CD14-positive monocyte (primary cell): ENCODE data around the gene HEY2. TPM values are rescaled to one million over a fixed set of nuclear protein-coding genes. Genes with fewer than 3 reads are reported as not detected.
A peak's percentile ranks its signal among the peaks of the same experiment; 100 is the strongest.

Experiments
- DNase-seq, 3 donors: peaks; one replicate each; pipeline ENCODE4 v3.0.0-alpha.2; 2011 to 2022
- H2AFZ ChIP-seq: 2 replicates; pipeline ENCODE4 v1.6.0; 2012; ENCODE audit warnings: mild to moderate bottlenecking, low read depth, low read length, inconsistent platforms; ENCODE audit not compliant: insufficient read depth, poor library complexity, severe bottlenecking
- H3K27ac ChIP-seq, 2 donors: 1 replicate in 1 of 2; 2 replicates in 1 of 2; pipeline ENCODE4 v1.5.1; 2012 to 2013; ENCODE audit warnings: low read length in 2 of 2, control low read depth in 1 of 2, inconsistent platforms in 1 of 2, low read depth in 1 of 2, mild to moderate bottlenecking in 1 of 2
- H3K27me3 ChIP-seq, 2 donors: one replicate each; pipeline versions ENCODE4 v1.6.0 to v1.6.1; 2011 to 2013; ENCODE audit warnings: low read length in 2 of 2; ENCODE audit not compliant: control insufficient read depth in 2 of 2, insufficient read depth in 2 of 2
- H3K36me3 ChIP-seq, 2 donors: replicated peaks in 1 of 2; 1 replicate in 1 of 2; 2 replicates in 1 of 2; pipeline versions ENCODE4 v1.5.1 to v1.6.1; 2012 to 2013; ENCODE audit warnings: low read length in 2 of 2, control low read depth in 1 of 2, inconsistent platforms in 1 of 2, mild to moderate bottlenecking in 1 of 2; ENCODE audit not compliant: insufficient read depth in 2 of 2, control insufficient read depth in 1 of 2
- H3K4me1 ChIP-seq, 2 donors: 1 replicate in 1 of 2; 2 replicates in 1 of 2; pipeline versions ENCODE4 v1.5.1 to v1.6.1; 2012 to 2013; ENCODE audit warnings: low read length in 2 of 2, control low read depth in 1 of 2, inconsistent platforms in 1 of 2, mild to moderate bottlenecking in 1 of 2, moderate library complexity in 1 of 2; ENCODE audit not compliant: insufficient read depth in 2 of 2, control insufficient read depth in 1 of 2
- H3K4me2 ChIP-seq: replicated peaks from 2 replicates; pipeline ENCODE3; 2012; ENCODE audit warnings: low read length, moderate library complexity, mild to moderate bottlenecking; ENCODE audit not compliant: poor library complexity, severe bottlenecking; ENCODE audit errors: extremely low read depth
- H3K4me3 ChIP-seq, 3 experiments: fragments of 200-600 bp in 1 of 3; sonication (generic) in 1 of 3; replicated peaks in 1 of 3; 1 replicate in 2 of 3; 2 replicates in 1 of 3; pipeline ENCODE4 v1.5.1; 2011 to 2013; ENCODE audit warnings: low read length in 3 of 3, mild to moderate bottlenecking in 3 of 3, control low read depth in 2 of 3, low read depth in 2 of 3, inconsistent platforms in 1 of 3, moderate library complexity in 1 of 3
- H3K79me2 ChIP-seq: 2 replicates; pipeline ENCODE4 v1.6.0; 2012; ENCODE audit warnings: mild to moderate bottlenecking, control low read depth, inconsistent platforms, low read length, moderate library complexity; ENCODE audit not compliant: insufficient read depth
- H3K9ac ChIP-seq: 2 replicates; pipeline ENCODE4 v1.6.0; 2017; ENCODE audit warnings: low read length, mild to moderate bottlenecking; ENCODE audit not compliant: insufficient read depth, poor library complexity, severe bottlenecking
- H3K9me3 ChIP-seq, 2 donors: replicated peaks in 1 of 2; 1 replicate in 1 of 2; 2 replicates in 1 of 2; pipeline versions ENCODE4 v1.5.1 to v1.6.1; 2012 to 2013; ENCODE audit warnings: low read length in 2 of 2, control low read depth in 1 of 2; ENCODE audit not compliant: control insufficient read depth in 1 of 2, insufficient read depth in 1 of 2
- H4K20me1 ChIP-seq: 2 replicates; pipeline ENCODE4 v1.6.0; 2012; ENCODE audit warnings: mild to moderate bottlenecking, low read length, control low read depth, moderate library complexity; ENCODE audit not compliant: insufficient read depth
- H3K27ac Mint-ChIP-seq, 7 donors: one replicate each; pipeline ENCODE4 v1.8.0; 2020; ENCODE audit warnings: mild to moderate bottlenecking in 7 of 7, mixed read lengths in 7 of 7, moderate library complexity in 6 of 7, inconsistent platforms in 2 of 7
- H3K27me3 Mint-ChIP-seq, 3 donors: one replicate each; pipeline ENCODE4 v1.8.0; 2021 to 2022; ENCODE audit warnings: low read depth in 3 of 3, mild to moderate bottlenecking in 3 of 3, mixed read lengths in 3 of 3, moderate library complexity in 3 of 3, inconsistent platforms in 1 of 3
- H3K36me3 Mint-ChIP-seq, 2 donors: one replicate each; pipeline ENCODE4 v1.8.0; 2020; ENCODE audit warnings: mixed read lengths in 2 of 2, inconsistent platforms in 1 of 2, mild to moderate bottlenecking in 1 of 2
- H3K4me1 Mint-ChIP-seq: one replicate; pipeline ENCODE4 v1.8.0; 2020; ENCODE audit warnings: mild to moderate bottlenecking, mixed read lengths
- H3K4me3 Mint-ChIP-seq, 2 donors: one replicate each; pipeline ENCODE4 v1.8.0; 2020; ENCODE audit warnings: mild to moderate bottlenecking in 2 of 2, mixed read lengths in 2 of 2, moderate library complexity in 1 of 2
- H3K9me3 Mint-ChIP-seq, 7 donors: one replicate each; pipeline ENCODE4 v1.8.0; 2020 to 2022; ENCODE audit warnings: mixed read lengths in 7 of 7, mild to moderate bottlenecking in 6 of 7, moderate library complexity in 6 of 7, inconsistent platforms in 2 of 7
- CTCF ChIP-seq: fragments of 200-600 bp; IDR thresholded peaks from one replicate; pipeline ENCODE4 v1.8.0; 2022; ENCODE audit warnings: antibody characterized with exemption, mild to moderate bottlenecking
- WGBS: methylation state at CpG from one replicate; pipeline ENCODE4 v1.1.5; 2013; ENCODE audit warnings: missing lambda C conversion rate; ENCODE audit not compliant: insufficient coverage; 5-methylcytosine and 5-hydroxymethylcytosine counted together
- intact Hi-C, 2 donors: fragments of 100-400 bp; cut with micrococcal nuclease; formaldehyde crosslinking; loops; one replicate each; pipeline versions ENCODE4 v1.15.0 to v1.15.1; 2023
- polyA plus RNA-seq, 3 donors: library from polyadenylated mRNA; depleted of rRNA in 1 of 3; unstranded in 2 of 3; stranded (reverse) in 1 of 3; fragments of 300-500 nt in 2 of 3; fragments of >200 nt in 1 of 3; fragmentation: Illumina TruSeq in 2 of 3; gene quantifications; 1 replicate in 2 of 3; 2 replicates in 1 of 3; pipeline ENCODE4 v1.2.3, GENCODE V29; 2012 to 2021

The HEY2 gene
- polyA plus RNA-seq, 3 donors, result not detected

GRCh38 chr6:125791151-125791819, 41.9 kb downstream of the HEY2 start:
- Histone ChIP-seq H4K20me1 (no peaks in the 10 kb centered on the region), H2AFZ (peak overlapping the region; percentile 97), H3K9ac (peak overlapping the region; percentile 84), H3K9me3 (no peaks in the 10 kb centered on the region), H3K27ac (peak overlapping the region; percentile 31 to 83), H3K79me2 (peaks cover 54% of the 10 kb centered on the region), H3K27me3 (no peaks in the 10 kb centered on the region), H3K36me3 (no peaks in the 10 kb centered on the region), H3K4me3 (peak overlapping the region; percentile 65 to 95 (median 82)), H3K4me1 (peaks cover 24 to 38% of the 10 kb centered on the region in 2 donors), H3K4me2 (peak overlapping the region; percentile 99)
- H3K4me3 Mint-ChIP-seq, result peak overlapping the region; percentile 86 to 91
- intact Hi-C loops, result loop anchor here in 1 of 2 donors (10.0 kb wide), 1 partner anchor 54 kb away; no protein-coding TSS in a partner anchor
- H3K27me3 Mint-ChIP-seq, result no peaks in the 10 kb centered on the region
- peaks cover 47% of the 10 kb centered on the region for H3K4me1 Mint-ChIP-seq
- WGBS, result 1% methylated on average over 12 of the region's 28 CpGs
- peak; percentile 56 for TF ChIP-seq CTCF
- H3K36me3 Mint-ChIP-seq, result peaks cover 0 to 3% of the 10 kb centered on the region in 2 donors
- peak overlapping the region; percentile 12 to 84 (median 63) for H3K27ac Mint-ChIP-seq
- no peaks in the 10 kb centered on the region for H3K9me3 Mint-ChIP-seq
- DNase-seq, result peak in 2 of 3 donors; percentile 17 to 30

DNA sequence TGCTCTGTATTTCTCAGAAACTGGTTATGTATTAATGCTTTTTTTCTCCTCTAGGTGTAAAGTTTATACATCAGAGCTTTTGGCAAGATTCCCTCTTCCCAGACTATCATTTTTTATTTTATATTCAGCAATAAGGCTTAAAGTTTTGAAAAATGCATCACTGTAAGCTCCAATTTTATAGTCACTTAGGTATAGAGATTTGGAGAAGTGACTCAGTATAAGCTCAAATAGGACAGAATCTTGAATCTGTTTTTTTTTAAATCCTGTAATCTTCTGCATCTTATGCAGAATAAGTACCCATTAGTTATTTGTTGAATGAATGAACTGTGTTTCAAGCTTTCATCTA, 42.4 kb downstream of the HEY2 start:
- Mint-ChIP-seq H3K9me3 (no peaks in the 10 kb centered on the region), H3K27me3 (no peaks in the 10 kb centered on the region), H3K4me3 (peak overlapping the region; percentile 86 to 91), H3K27ac (peak overlapping the region in 3 of 7 donors; percentile 12 to 82 (median 76)), H3K36me3 (peaks cover 0 to 3% of the 10 kb centered on the region in 2 donors), H3K4me1 (peaks cover 47% of the 10 kb centered on the region)
- no peak for TF ChIP-seq CTCF
- no peak for DNase-seq
- H3K27ac ChIP-seq, result no peak overlapping the region
- H3K27me3 ChIP-seq, result no peaks in the 10 kb centered on the region
- no peaks in the 10 kb centered on the region for H4K20me1 ChIP-seq
- peak overlapping the region; percentile 84 for H3K9ac ChIP-seq
- H3K79me2 ChIP-seq, result peaks cover 59% of the 10 kb centered on the region
- H3K9me3 ChIP-seq, result no peaks in the 10 kb centered on the region
- peaks cover 24 to 38% of the 10 kb centered on the region in 2 donors for H3K4me1 ChIP-seq
- no peaks in the 10 kb centered on the region for H3K36me3 ChIP-seq
- H3K4me2 ChIP-seq, result peak overlapping the region; percentile 99
- peak overlapping the region in 2 of 3 experiments; percentile 65 to 95 for H3K4me3 ChIP-seq
- H2AFZ ChIP-seq, result peak overlapping the region; percentile 97
- intact Hi-C loops, result loop anchor here in 1 of 2 donors (10.0 kb wide), 1 partner anchor 53 kb away; no protein-coding TSS in a partner anchor
